Measurements from ENCODE around the gene SBK1. TPM values are rescaled to one million over a fixed set of nuclear protein-coding genes. Genes with fewer than 3 reads are reported as not detected.
A peak's percentile ranks its signal among the peaks of the same experiment; 100 is the strongest.

Gene SBK1
- total RNA-seq, 6 donors from 2014 or later = 1.1 to 4.2 (median 2.1) TPM

DNA sequence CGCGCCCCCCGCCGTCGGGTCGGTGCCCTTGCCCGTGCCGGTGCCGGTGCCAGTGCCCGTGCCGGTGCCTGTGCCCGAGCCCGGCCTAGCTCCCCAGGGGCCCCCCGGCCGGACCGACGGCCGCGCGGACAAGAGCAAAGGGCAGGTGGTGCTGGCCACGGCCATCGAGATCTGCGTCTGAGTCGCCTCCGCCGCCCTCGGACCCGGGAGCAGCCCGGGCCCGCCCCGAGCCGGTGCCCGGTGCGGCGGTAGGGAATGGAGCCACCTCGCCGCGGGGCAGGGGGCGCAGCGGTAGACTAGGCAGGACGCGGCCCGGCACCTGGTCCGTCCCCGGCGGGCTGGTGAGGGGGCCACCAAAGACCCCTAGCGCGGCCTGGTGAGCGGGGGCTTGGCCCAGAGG is 28.4 kb downstream of the SBK1 start:
- Histone ChIP-seq H3K4me3 (no peak overlapping the region), H3K4me1 (peaks cover 0 to 4% (median 1%) of the 10 kb centered on the region in 4 donors), H3K27ac (no peak overlapping the region), H3K36me3 (no peaks in the 10 kb centered on the region), H3K9me3 (no peaks in the 10 kb centered on the region), H3K27me3 (no peaks in the 10 kb centered on the region)
- 97% methylated on average over 30 of the region's 49 CpGs; no CpG with 5 or more reads in 1 of the 2 donors for WGBS, 2 donors
- ATAC-seq (ENCODE audit: low FRiP score in 2 of 2) (no peak), DNase-seq (peak in 1 of 2 donors; percentile 79)
- TF ChIP-seq POLR2AphosphoS5 (IDR thresholded peaks at IDR 0.05) = no peak
- no peak for TF ChIP-seq POLR2A (IDR thresholded peaks at IDR 0.05)
- TF ChIP-seq, protein P1, sequence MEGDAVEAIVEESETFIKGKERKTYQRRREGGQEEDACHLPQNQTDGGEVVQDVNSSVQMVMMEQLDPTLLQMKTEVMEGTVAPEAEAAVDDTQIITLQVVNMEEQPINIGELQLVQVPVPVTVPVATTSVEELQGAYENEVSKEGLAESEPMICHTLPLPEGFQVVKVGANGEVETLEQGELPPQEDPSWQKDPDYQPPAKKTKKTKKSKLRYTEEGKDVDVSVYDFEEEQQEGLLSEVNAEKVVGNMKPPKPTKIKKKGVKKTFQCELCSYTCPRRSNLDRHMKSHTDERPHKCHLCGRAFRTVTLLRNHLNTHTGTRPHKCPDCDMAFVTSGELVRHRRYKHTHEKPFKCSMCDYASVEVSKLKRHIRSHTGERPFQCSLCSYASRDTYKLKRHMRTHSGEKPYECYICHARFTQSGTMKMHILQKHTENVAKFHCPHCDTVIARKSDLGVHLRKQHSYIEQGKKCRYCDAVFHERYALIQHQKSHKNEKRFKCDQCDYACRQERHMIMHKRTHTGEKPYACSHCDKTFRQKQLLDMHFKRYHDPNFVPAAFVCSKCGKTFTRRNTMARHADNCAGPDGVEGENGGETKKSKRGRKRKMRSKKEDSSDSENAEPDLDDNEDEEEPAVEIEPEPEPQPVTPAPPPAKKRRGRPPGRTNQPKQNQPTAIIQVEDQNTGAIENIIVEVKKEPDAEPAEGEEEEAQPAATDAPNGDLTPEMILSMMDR (IDR thresholded peaks at IDR 0.05) = no peak
- no peak for TF ChIP-seq EP300 (IDR thresholded peaks at IDR 0.05)

DNA sequence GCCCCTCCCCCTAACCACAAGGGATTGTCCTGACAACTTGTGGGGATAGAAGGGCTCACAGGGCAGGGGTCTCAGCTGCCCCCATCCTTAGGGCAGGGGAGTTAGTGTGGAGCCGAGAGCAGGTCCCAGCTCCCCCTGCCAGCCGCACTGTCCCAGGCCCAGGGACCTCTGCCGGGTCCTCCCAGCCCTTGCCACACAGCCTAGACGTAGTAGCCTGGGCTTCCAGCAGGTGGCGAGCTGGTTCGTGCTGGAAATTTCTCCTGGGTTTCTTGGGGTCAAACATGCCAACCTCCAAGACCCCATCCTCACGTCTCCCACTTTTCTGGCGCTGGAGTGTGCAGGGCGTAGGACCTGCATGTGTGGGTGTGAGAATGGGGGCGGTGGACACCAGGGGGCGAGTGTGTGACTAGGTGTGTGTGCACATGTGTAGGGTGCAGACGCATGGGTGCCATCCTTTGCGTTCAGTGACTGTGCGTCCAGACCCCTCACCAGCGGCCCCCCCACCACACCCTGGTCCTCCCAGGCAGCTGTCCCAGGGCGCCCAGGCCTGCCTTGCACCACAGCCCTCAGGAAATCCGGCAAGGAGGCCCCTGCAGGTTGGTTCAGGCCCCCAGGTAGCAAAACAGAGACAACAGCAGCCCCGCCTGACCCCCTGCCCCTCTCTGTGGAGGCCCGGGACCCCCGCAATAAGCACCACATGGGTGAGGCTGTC is 29.5 kb downstream of the SBK1 start:
- no peak overlapping the region for H3K4me3 ChIP-seq
- H3K36me3 ChIP-seq = no peaks in the 10 kb centered on the region
- no peak overlapping the region for H3K27ac ChIP-seq
- ATAC-seq (ENCODE audit: low FRiP score in 2 of 2) (peak; percentile 46 to 51), DNase-seq (no peak)
- 75 to 91% methylated on average over 6 to 8 of the region's 20 CpGs for WGBS, 2 donors
- H3K27me3 ChIP-seq = no peaks in the 10 kb centered on the region
- H3K9me3 ChIP-seq = no peaks in the 10 kb centered on the region
- peaks cover 0 to 3% (median 1%) of the 10 kb centered on the region in 4 donors for H3K4me1 ChIP-seq
- TF ChIP-seq POLR2AphosphoS5 (IDR thresholded peaks at IDR 0.05) = no peak
- TF ChIP-seq, protein P1 (IDR thresholded peaks at IDR 0.05) = peak; percentile 35 to 65 (median 56)

DNA sequence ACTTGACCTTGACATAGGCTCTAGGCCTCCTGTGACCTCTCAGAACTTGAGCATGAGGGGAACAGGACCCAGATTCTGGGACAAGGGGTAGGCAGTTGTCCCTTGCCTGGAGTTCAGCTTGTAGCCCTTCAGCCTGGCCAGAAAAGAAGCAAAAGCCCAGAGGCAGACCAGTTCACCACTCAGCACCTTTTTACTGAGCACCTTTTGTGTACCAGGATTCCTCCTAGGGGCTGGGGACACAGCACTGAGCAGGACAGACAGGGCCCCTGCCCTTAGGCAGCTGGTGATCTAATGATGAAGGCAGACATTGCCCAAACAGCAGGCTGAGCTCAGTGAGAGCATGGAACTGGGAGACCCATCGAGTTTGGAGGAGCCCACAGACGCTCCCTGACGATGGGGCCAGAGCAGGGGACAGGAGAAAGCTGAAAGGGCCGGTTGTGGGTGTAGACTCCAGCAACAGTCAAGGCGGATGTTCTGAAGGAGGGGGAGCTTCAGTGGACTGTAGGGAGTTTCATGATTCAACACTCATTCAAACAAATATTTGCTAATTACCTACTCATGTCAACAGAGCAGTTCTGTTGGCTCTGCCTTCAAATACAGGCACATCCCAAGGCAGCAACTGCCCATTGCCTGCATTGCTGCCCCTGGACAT is 32.0 kb downstream of the SBK1 start:
- ATAC-seq (ENCODE audit: low FRiP score in 2 of 2) = no peak
- no peak overlapping the region for H3K4me3 ChIP-seq
- H3K4me1 ChIP-seq = no peaks in the 10 kb centered on the region
- no peaks in the 10 kb centered on the region for H3K27me3 ChIP-seq
- TF ChIP-seq EP300 (IDR thresholded peaks at IDR 0.05) = no peak
- TF ChIP-seq, protein P1 (IDR thresholded peaks at IDR 0.05) = no peak
- TF ChIP-seq POLR2AphosphoS5 (IDR thresholded peaks at IDR 0.05) = no peak
- TF ChIP-seq POLR2A (IDR thresholded peaks at IDR 0.05) = no peak
- H3K27ac ChIP-seq = no peak overlapping the region
- WGBS, 2 donors = 58 to 68% methylated on average over 5 of the region's 5 CpGs
- peak in 1 of 2 donors; percentile 11 for DNase-seq
- no peaks in the 10 kb centered on the region for H3K9me3 ChIP-seq
- H3K36me3 ChIP-seq = no peaks in the 10 kb centered on the region

DNA sequence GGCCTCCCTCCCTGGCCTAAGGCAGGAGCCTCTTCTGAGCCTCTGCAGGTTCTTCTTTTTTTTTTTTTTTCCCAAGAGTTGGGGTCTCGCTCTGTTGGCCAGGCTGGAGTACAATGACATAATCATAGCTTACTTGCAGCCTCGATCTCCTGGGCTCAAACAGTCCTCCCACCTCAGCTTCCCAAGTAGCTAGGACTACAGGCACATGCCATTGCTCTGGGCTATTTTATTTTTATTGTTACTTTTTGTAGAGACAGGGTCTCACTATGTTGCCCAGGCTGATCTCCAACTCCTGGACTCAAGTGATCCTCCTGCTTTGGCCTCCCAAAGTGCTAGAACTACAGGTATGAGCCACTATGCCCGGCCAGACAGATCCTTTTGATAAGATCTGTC is 32.6 kb downstream of the SBK1 start:
- ATAC-seq (ENCODE audit: low FRiP score in 2 of 2) (no peak), DNase-seq (peak in 1 of 2 donors; percentile 7)
- Histone ChIP-seq H3K36me3 (no peaks in the 10 kb centered on the region), H3K27ac (no peak overlapping the region), H3K9me3 (no peaks in the 10 kb centered on the region), H3K4me3 (no peak overlapping the region), H3K27me3 (no peaks in the 10 kb centered on the region), H3K4me1 (no peaks in the 10 kb centered on the region)
- WGBS, 2 donors = 83 to 94% methylated on average over 3 of the region's 3 CpGs
- TF ChIP-seq EP300 (IDR thresholded peaks at IDR 0.05) (no peak), POLR2AphosphoS5 (IDR thresholded peaks at IDR 0.05) (no peak), POLR2A (IDR thresholded peaks at IDR 0.05) (no peak)
- TF ChIP-seq, protein P1 (IDR thresholded peaks at IDR 0.05) = no peak

All from upper lobe of left lung (tissue), 6 donors.